ENCODE results near the gene JAKMIP3. TPM values are rescaled to one million over a fixed set of nuclear protein-coding genes. Genes with fewer than 3 reads are reported as not detected.
"Not testable (repeated sequence)": the region's sequence is repeated elsewhere in the genome, so short reads cannot be mapped to it uniquely, and the experiment has no call there.

The JAKMIP3 gene
- total RNA-seq, 1 donor = under 0.01 TPM

DNA sequence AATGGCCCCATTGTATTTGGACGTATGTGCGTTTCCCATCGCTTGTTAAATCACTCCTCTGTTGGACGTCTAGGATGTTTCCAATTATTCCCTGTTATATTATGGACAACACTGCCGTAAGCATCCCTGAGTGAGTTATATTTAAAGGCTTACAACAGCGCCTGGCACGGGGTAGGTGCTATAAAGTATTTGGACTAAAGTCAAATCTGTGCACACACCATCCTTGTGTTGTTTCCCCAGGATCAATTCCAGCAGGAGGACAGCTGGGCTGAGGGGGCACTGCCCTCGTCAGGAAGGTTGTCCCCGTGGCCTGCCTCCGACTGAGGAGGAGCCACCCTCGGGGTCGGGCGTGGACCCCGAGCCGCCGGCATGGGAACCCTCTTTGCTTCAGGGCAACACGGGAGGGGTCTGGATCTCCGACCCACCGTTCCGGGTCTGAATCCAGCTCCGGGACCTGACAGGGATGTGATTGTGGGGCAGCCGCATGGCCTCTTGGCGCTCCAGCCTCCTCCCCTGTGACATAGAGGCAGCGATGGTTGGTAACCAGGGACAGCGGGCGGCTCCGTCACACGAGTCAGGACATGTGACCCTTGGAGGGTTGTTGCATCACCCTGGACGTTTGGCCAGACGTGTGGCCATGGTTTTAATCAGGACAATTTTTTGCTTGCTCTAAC is 1.5 kb upstream of the JAKMIP3 start:
- no peak for DNase-seq (ENCODE audit: low read depth in 2 of 3, low spot score in 2 of 3)

GRCh38 chr10:132064771-132065437 is 842 bp upstream of the JAKMIP3 start:
- DNase-seq (ENCODE audit: low read depth in 2 of 3, low spot score in 2 of 3) = no peak

GRCh38 chr10:132066186-132066585 is 440 bp downstream of the JAKMIP3 start:
- DNase-seq (ENCODE audit: low read depth in 2 of 3, low spot score in 2 of 3) = no peak

DNA sequence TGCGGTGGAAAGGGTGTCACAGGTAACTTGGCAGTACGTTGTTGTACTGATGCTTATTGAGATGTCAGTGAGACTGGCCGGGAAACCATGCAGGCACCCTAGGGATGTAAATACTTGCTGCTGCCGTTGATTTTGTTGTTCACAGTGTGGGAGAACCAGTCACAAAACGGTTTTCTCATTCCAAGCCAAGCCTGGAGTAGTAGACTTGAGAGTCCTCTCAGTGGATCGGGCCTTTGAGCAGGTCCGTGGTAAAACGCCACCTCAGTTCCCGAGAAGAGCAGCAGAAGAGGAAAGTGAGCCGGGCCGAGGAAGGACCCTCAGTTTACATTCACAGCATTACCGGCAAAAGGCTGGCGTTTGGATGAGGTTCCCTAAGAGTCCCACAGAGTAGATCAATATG is 1.1 kb downstream of the JAKMIP3 start:
- DNase-seq (ENCODE audit: low read depth in 2 of 3, low spot score in 2 of 3) = no peak

DNA sequence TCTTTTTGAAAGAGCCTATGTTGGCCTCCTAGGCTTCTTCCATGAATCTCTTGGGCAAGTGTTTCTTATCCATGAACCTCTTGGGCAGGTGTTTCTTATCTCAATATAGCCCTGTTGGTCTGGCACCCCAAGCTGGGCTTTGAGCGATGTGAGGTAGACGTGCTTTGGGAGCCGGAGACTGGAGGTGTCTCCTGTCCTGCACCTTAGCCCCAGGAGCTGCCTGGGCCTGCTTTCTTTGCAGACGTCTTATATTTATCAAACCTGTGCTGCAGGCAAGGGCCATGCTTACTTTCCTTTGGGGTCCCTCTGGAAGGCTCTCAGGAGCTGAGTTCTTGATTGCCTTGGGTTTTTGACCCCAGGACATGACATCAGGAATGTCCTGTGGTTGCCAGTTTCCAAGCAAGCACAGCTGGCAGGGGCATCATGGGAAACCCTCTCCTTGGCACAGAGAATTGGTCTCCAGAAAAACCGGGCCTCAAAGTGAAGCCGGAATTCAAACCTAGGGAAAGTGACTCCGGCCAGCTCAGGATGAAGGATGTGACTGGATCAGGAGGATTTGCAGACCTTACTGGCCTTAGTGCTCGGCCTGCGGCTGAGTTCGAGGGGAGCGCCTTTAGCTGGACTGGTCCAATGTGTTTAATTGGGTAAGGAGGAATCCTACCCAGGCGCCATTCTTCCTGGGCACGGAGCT is 2.8 kb downstream of the JAKMIP3 start:
- DNase-seq (ENCODE audit: low read depth in 2 of 3, low spot score in 2 of 3) = no peak

GRCh38 chr10:132069122-132069848 is 3.5 kb downstream of the JAKMIP3 start:
- DNase-seq (ENCODE audit: low read depth in 2 of 3, low spot score in 2 of 3) = no peak

DNA sequence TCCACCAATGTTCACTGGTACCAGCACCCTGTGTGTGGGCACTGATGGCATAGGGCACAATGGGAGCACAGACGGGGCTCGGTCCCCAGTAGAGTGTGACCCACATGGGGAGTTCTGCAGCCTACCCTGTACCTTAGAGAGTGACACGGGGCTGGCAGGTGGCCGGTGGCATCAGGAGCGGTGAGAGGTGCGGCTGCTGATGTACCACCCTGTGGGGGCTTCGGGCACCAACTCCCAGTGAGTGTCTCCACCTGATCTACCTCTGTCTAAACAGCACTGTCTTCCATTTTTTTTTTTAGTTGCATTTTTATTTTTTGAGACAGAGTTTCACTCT is 4.1 kb downstream of the JAKMIP3 start:
- no peak for DNase-seq (ENCODE audit: low read depth in 2 of 3, low spot score in 2 of 3)

- DNase-seq (ENCODE audit: low read depth in 2 of 3, low spot score in 2 of 3) = no peak
Observed at GRCh38 chr10:132070724-132071123, 5.0 kb downstream of the JAKMIP3 start.

- no peak for DNase-seq (ENCODE audit: low read depth in 2 of 3, low spot score in 2 of 3)
Observed at GRCh38 chr10:132071667-132072066, 5.9 kb downstream of the JAKMIP3 start.

DNA sequence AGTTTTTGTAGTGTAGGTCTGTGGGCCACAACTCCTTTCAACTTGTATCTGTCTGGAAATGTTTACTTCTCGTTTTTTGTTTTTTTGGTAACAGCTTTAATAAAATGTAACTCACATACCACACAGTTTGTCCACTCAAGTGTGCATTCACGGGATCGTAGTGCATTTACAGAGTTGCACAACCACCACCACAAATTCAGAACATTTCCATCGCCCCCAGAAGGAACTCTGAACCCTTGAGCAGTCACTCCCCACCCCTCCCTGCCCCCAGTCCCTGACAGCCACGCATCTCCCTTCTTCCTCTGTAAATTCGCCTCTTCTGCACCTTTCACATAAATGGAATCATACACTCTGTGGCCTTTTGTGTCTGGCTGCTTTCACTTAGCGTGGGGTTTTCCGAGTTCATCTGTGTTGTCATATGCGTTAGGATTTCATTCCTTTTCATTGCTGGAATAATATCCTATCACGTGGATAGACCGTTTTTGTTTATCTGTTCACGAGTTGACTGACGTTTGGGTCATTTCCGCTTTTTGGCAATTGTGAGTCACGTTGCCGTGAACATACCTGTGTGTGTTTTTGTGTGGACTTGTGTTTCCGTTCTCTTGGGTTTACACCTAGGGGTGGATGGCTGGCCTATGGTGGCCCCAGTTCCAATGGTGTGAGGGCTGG is 10.3 kb downstream of the JAKMIP3 start:
- DNase-seq (ENCODE audit: low read depth in 2 of 3, low spot score in 2 of 3) = no peak

GRCh38 chr10:132076578-132077081 is 10.9 kb downstream of the JAKMIP3 start:
- DNase-seq (ENCODE audit: low read depth in 2 of 3, low spot score in 2 of 3) = no peak

GRCh38 chr10:132077091-132077490 is 11.3 kb downstream of the JAKMIP3 start:
- DNase-seq (ENCODE audit: low read depth in 2 of 3, low spot score in 2 of 3) = no peak

GRCh38 chr10:132078746-132079345 is 13.1 kb downstream of the JAKMIP3 start:
- no peak for DNase-seq (ENCODE audit: low read depth in 2 of 3, low spot score in 2 of 3)

GRCh38 chr10:132084384-132084783 is 18.6 kb downstream of the JAKMIP3 start:
- DNase-seq (ENCODE audit: low read depth in 2 of 3, low spot score in 2 of 3) = not testable (repeated sequence)

- not testable (repeated sequence) for DNase-seq (ENCODE audit: low read depth in 2 of 3, low spot score in 2 of 3)
Observed at GRCh38 chr10:132093236-132093635, 27.5 kb downstream of the JAKMIP3 start.

DNA sequence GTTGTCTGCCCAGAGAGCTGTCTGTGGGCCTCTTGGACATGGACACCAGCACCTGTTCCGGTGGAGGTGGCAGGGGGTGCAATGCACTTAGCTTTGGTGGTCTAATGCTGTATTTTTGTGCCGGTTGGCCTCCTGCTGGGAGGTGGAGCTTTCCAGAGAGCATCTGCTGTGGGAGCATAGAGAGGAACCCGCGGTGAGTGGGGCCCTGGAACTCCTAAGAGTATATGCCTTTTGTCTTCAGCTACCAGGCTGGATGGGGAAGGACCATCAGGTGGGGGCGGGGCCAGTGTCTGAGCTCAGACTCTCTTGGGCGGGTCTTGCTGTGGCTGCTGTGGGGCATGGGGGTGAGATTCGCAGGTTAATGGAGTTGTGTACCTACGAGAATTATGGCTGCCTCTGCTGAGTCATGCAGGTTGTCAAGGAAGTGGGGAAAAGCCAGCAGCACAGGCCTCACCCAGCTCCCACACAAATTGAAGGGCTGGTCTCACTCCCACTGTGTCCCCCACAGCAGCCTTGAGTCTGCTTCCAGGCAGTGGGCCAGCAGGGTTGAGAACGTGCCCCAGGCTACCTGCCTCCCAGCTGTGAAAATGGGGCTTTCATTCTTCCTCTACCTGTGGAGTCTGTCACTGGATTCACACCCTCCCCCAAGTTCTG is 29.0 kb downstream of the JAKMIP3 start:
- no peak for DNase-seq (ENCODE audit: low read depth in 2 of 3, low spot score in 2 of 3)

- DNase-seq (ENCODE audit: low read depth in 2 of 3, low spot score in 2 of 3) = no peak
Observed at GRCh38 chr10:132095403-132096113, 29.8 kb downstream of the JAKMIP3 start.

GRCh38 chr10:132096223-132096622 is 30.5 kb downstream of the JAKMIP3 start:
- DNase-seq (ENCODE audit: low read depth in 2 of 3, low spot score in 2 of 3) = peak in 2 of 3 donors; percentile 55 to 67

DNA sequence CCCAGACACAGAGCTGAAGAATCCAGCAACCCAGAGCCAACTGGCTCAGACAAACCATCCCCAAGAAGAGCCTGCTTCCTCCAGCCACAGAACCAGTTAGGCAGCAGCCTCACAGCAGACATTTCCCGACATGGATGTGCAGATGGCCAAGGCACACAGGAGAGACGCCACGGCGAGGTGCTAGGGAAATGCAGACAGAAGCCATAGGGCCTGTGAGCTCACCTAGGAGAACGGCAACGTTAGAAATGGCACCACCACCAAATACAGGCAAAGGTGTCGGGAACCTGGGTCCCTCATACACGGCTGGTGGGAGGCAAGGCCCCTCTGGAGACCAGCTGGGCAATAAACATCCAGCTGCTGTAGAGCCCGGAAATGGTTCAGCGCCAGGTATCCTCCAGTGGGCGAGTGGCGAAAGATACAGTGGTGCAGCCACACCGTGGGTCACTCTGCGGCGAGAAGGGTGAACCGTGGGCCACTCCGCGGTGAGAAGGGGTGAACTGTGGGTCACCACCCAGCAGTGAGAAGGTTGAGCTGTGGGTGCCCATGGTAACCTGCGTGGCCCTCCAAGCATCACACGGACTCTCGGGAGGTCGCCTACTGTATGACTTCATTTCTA is 31.2 kb downstream of the JAKMIP3 start:
- no peak for DNase-seq (ENCODE audit: low read depth in 2 of 3, low spot score in 2 of 3)
